GM21528 (cell line): ENCODE measurements around the gene TUBD1.
"Not testable (repeated sequence)": the region's sequence is repeated elsewhere in the genome, so short reads cannot be mapped to it uniquely, and the experiment has no call there.

ENCODE experiments used
- ATAC-seq: cut with Tn5 transposase; IDR thresholded peaks from one replicate; pipeline ENCODE4 v1.9.1; 2021; ENCODE audit warnings: mild to moderate bottlenecking, moderate library complexity; ENCODE audit not compliant: unreplicated experiment, low FRiP score

The TUBD1 gene

GRCh38 chr17:59845595-59846393 is 46.9 kb downstream of the TUBD1 start:
- no peak for ATAC-seq

GRCh38 chr17:59844884-59845594 is 47.7 kb downstream of the TUBD1 start:
- no peak for ATAC-seq

- peak; percentile 33 for ATAC-seq
Observed at GRCh38 chr17:59842901-59843652, 49.7 kb downstream of the TUBD1 start.

GRCh38 chr17:59841882-59842263 is 50.9 kb downstream of the TUBD1 start:
- ATAC-seq = not testable (repeated sequence)

- not testable (repeated sequence) for ATAC-seq
Observed at GRCh38 chr17:59841091-59841881, 51.5 kb downstream of the TUBD1 start.

GRCh38 chr17:59840329-59841090 is 52.2 kb downstream of the TUBD1 start:
- ATAC-seq = no peak

GRCh38 chr17:59839651-59840328 is 53.0 kb downstream of the TUBD1 start:
- ATAC-seq = no peak

- ATAC-seq = no peak
Observed at GRCh38 chr17:59838052-59838916, 54.5 kb downstream of the TUBD1 start.

- peak; percentile 77 for ATAC-seq
Observed at GRCh38 chr17:59837308-59838051, 55.3 kb downstream of the TUBD1 start.

GRCh38 chr17:59832883-59833379 is 59.8 kb downstream of the TUBD1 start:
- no peak for ATAC-seq

GRCh38 chr17:59830846-59831486 is 61.8 kb downstream of the TUBD1 start:
- ATAC-seq = no peak

- no peak for ATAC-seq
Observed at GRCh38 chr17:59830007-59830630, 62.6 kb downstream of the TUBD1 start.

- peak; percentile 56 for ATAC-seq
Observed at GRCh38 chr17:59829217-59830006, 63.3 kb downstream of the TUBD1 start.

GRCh38 chr17:59828819-59829216 is 63.9 kb downstream of the TUBD1 start:
- ATAC-seq = not testable (repeated sequence)

- ATAC-seq = no peak
Observed at GRCh38 chr17:59828478-59828760, 64.3 kb downstream of the TUBD1 start.
